Midbrain (tissue), 1 donor: ENCODE measurements around the gene MCMBP.
"Not testable (repeated sequence)": the region's sequence is repeated elsewhere in the genome, so short reads cannot be mapped to it uniquely, and the experiment has no call there.

Experiments
- DNase-seq: peaks from one replicate; lab custom pipeline; 2025; lab: John Stamatoyannopoulos, UW

Gene MCMBP

GRCh38 chr10:119878524-119878923, 5.9 kb upstream of the MCMBP start:
- no peak for DNase-seq

GRCh38 chr10:119872860-119873681, 428 bp upstream of the MCMBP start:
- DNase-seq: peak; percentile 88

GRCh38 chr10:119871881-119872609, 598 bp downstream of the MCMBP start:
- DNase-seq: peak; percentile 14

GRCh38 chr10:119869398-119869797, 3.2 kb downstream of the MCMBP start:
- DNase-seq: not testable (repeated sequence)

GRCh38 chr10:119867317-119867716, 5.3 kb downstream of the MCMBP start:
- no peak for DNase-seq

- no peak for DNase-seq
These were observed 6.9 kb downstream of the MCMBP start for GRCh38 chr10:119865699-119866240.

- no peak for DNase-seq
These were observed 8.6 kb downstream of the MCMBP start for GRCh38 chr10:119863951-119864565.

GRCh38 chr10:119862524-119862923, 10.1 kb downstream of the MCMBP start:
- no peak for DNase-seq

GRCh38 chr10:119860866-119861607, 11.6 kb downstream of the MCMBP start:
- no peak for DNase-seq

- peak; percentile 49 for DNase-seq
These were observed 13.0 kb downstream of the MCMBP start for GRCh38 chr10:119859420-119860258.

- no peak for DNase-seq
These were observed 14.6 kb downstream of the MCMBP start for GRCh38 chr10:119858063-119858462.

- no peak for DNase-seq
These were observed 19.1 kb downstream of the MCMBP start for GRCh38 chr10:119853574-119853973.

GRCh38 chr10:119852822-119853221, 19.8 kb downstream of the MCMBP start:
- no peak for DNase-seq

GRCh38 chr10:119852277-119852676, 20.4 kb downstream of the MCMBP start:
- DNase-seq: no peak

GRCh38 chr10:119849944-119850343, 22.7 kb downstream of the MCMBP start:
- DNase-seq: no peak

- no peak for DNase-seq
These were observed 23.4 kb downstream of the MCMBP start for GRCh38 chr10:119849031-119849789.

GRCh38 chr10:119845656-119846055, 27.0 kb downstream of the MCMBP start:
- no peak for DNase-seq

- no peak for DNase-seq
These were observed 38.5 kb downstream of the MCMBP start for GRCh38 chr10:119834188-119834587.

- DNase-seq: no peak
These were observed 39.7 kb downstream of the MCMBP start for GRCh38 chr10:119832951-119833350.

GRCh38 chr10:119831656-119832055, 41.0 kb downstream of the MCMBP start:
- peak; percentile 27 for DNase-seq
